GM21526 (cell line): ENCODE results near the gene KIAA2012.
"Not testable (repeated sequence)": the region's sequence is repeated elsewhere in the genome, so short reads cannot be mapped to it uniquely, and the experiment has no call there.

Experiments
- ATAC-seq: cut with Tn5 transposase; IDR thresholded peaks from one replicate; pipeline ENCODE4 v1.9.1; 2021; ENCODE audit warnings: moderate library complexity; ENCODE audit not compliant: unreplicated experiment, low FRiP score

KIAA2012 gene

DNA sequence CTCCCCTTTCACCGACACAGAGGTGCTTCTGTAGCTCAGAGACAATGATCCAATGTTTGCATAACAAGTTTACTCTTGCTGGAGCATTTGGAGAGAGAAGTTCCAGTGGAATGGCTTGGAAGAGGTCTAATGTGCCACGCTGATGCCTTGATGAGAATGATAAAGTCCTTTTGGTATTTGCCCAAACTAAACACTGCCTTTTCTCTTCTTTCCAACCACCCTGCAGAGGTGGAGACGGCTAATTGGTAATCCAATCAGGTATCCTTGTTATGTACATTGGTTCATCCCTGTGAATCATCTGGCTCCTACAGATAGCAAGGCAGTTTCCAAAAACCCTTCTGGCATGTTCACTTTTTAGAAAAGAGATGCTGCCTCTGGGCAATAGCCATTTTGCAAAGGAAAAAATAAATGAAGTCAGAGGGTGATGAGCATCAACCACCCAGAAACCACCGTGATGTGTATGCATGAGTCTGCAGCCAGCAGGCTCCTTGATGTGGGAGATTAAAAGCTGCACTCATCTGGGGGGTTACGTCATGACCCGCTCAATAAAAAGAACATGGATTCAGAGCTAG is 40.6 kb downstream of the KIAA2012 start:
- no peak for ATAC-seq

DNA sequence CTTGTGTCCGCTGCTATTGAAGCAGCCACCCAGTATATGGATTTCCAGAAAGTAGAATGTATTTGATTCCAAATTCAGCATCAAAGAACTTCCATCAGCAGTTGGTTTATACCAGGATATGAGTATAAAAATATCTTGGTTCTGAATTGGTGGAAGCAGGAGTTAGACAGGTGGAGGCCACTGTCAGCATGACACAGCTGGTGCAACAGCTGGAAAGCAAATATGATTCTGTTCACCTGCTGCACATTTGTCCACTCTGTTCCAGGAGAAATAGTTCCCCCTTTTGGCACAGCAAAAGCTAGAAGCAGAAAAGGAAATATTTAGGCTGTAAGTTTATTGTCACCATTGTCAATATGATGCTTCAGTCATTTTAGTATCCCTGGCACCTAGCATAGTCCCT is 41.2 kb downstream of the KIAA2012 start:
- no peak for ATAC-seq

DNA sequence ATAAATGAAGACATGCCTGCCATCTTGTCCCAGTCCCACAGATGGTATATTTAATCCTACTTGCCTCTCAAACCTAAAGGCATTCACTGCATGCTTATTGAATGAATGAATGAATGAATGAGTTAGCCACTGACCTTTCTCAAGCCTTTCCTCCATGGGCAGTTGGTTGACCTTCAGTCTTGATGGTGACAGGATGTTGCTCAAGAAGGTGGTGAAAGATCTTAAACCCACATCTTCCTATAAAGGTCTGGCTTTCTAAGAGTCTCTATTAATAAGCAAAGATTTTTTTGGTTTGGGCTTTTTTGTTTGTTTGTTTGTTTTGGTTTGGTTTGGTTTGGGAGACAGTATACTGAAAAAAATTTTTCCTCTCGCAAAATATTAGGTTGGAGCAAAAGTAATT is 41.7 kb downstream of the KIAA2012 start:
- no peak for ATAC-seq

DNA sequence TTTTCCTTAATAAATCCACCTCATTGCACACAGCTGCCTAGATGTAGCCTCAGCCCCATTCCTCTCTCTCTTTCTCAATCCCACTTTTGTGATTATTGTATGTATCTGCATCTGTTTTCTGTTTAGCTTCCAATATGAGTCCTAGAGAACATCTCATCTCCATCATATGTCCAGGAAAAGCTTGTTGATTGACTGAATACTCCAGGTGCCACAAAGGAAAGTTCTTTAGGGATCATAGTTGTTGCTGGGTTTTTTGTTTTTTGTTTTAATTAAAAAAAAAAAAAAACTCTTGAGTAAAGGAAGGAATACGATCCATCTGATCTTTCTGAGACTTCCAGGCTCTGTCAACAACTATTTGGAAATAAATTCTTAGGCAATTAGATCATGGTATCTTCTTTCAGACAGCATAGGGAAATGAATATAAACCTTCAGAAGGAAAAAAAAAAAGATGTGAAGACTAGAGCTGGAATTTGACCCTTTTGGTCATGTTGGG is 42.5 kb downstream of the KIAA2012 start:
- ATAC-seq = no peak

DNA sequence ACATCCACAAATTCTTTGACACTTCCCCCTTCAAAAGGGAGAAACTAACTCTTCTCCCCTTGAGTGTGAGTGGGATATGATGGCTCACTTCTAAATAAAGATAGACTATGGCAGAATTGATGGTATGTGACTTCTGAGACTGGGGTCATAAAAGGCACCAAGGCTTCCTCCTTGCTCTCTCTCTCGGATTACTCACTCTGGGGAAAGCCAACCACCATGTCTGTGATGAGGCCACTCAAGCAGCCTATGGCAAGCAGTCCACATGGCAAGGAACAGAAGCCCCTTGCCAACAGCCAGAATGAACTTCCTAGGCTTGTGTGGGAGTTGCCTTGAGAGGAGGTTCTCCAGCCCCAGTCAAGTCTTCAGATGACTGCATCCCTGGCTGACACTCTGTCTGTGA is 43.6 kb downstream of the KIAA2012 start:
- ATAC-seq = no peak

DNA sequence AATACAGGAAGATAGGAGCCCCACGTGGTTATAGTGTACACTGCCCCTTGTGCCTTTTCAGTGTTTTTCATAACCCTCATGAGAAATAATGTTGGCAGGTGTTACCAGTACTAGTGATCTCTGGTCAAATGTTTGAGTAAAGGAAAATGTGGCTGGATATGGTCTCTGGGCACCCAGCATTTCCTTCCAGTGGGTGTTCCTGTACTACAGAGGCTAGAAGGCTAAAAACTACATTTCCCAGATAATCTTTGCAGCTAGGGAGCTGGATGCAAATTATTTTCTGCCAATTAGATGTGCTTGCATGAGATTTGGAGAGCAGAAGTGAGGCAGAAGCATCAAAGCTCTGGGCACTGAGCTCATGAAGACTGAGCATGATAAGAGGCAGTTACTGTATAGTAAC is 45.1 kb downstream of the KIAA2012 start:
- ATAC-seq = no peak

DNA sequence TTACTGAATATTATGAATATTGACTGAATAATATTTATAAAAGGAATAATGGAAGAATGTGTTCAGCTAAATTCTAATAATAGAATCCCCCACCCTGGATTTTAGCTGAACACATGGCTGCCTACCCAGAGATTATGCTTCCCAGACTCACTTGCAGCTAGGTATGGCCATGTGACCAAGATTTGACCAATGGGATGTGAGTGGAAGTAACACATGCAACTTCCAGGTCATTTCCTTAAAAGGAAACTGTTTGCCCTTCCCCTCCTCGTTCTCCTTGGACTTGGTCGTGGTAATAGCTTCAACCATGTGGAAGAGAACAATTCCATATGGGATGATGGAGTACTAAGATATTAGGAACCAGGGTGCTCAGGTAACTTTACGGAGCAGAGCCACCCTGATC is 47.8 kb downstream of the KIAA2012 start:
- no peak for ATAC-seq

DNA sequence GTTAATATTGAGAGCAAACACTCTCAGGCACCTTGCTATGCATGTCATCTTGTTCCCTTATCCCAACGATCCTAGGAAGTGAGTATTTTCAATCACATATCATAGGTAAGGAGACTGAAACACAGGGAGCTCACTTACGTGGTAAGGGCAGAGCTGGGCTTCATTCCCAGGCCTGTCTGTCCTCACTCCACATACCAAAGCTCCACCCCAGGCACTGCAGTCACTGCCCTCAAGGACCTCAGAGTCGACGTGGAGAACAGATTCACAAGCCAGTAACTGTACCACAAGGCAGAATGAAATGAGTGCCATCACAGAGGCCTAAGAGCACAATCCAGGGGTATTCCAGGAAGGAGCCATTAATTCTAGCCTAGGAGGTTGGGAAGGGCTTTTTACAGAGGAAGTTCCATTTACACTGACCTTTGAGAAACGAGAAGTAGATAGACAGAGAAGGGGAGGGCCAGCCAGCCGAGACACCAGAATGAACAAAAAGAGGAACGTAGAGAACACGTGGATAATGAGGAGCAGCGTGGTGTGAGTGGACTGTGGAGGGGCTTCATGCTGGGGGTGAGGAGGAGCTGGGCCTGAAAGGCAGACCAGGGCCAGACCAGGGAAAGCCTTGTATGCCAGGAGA is 48.6 kb downstream of the KIAA2012 start:
- ATAC-seq = no peak

DNA sequence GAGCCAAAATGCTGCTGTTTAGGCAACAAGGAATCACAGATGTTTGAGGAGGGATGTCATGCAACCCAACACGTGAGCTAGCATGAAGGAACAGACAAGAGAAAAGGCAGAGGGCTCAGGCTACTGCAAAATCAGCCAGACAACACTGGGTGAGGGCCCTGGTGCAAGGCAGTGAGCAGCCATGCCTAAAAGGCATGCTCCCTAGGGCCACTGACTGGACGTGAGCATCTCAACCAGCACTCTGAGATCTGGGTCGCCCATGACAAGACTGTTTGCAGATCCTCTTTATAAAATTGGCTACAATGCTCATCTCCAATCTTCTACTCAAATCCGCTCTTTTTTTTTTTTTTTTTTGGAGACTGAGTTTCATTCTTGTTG is 49.1 kb downstream of the KIAA2012 start:
- ATAC-seq = no peak

DNA sequence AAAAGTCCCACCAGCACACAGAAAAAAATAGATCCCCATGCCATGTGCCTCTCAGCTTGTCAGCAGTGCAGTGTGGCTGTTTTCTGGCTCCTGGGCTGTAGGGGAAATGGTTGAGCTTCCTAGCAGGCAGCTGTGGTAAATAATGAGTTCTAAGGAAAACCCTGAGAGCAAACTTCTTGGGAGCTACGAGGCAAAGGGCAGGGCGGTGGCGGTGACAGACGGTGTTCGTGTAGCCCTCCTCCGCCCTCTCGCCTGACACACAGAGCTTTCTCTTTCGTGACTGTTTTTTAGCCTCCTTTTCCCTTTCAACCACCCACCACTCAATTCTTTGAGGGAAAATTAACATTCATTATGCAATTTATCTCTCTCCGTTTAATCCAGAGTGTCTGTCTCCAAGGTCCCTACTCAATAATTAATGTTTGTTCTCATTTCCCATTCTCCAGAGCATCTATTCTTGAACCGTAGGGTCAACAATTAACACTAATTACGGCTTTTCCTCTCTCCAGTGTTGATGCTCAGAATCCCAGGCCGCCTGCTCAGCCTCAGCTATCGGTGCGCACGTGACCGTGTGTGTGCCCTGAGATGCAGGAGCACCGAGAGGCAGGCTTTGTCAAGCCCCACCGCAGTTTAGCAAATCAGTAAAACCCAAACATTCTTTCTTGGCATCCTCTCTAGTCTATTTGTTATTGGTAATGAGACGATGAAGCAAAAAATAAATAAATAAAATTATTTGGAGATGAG is 50.1 kb downstream of the KIAA2012 start:
- ATAC-seq = no peak

DNA sequence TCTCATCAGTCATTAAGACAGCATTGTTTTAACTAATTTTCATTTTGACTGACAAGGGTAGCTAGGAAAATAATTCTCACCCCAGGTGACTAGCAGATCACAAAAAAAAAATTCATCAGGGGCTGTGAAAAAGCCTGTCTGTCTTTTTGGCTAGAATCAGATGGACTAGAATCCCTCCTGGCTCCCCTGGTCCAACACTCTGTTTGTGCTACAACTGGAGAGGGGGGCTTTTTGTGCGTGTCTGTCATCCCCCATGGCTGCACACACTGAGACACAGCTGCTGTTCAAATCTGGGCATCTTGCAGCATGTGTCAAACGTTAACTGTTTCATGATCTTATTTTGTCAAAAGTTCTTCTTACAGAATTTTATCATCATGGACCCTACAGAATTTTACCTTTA is 51.2 kb downstream of the KIAA2012 start:
- no peak for ATAC-seq

DNA sequence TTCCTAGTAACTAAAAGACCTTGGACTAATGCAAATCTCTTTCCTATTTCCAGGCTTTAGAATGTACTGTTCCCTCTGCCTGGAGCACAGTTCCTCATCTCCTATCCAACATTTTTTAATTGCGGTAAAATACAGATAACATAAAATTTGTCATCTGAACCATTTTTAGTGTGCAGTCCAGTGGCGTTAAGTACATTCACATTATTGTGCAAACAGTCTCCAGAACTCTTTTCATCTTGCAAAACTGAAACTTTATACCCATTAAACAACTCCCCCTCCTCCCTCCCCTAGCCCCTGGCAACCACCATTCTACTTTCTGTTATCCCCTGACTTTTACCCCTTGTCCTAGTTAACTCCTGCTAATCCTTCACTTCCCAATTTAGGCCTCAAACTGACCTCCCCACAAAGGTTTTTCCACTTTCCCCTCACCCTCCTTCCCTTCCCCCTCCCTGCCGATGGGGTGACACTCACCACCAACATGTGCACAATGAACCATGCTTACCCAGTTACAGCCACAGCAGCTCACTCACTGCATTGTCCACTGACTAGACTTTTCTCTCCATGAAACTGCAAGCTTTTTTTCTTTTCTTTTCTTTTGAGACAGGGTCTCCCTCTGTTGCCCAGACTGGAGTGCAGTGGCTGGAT is 54.8 kb downstream of the KIAA2012 start:
- no peak for ATAC-seq

DNA sequence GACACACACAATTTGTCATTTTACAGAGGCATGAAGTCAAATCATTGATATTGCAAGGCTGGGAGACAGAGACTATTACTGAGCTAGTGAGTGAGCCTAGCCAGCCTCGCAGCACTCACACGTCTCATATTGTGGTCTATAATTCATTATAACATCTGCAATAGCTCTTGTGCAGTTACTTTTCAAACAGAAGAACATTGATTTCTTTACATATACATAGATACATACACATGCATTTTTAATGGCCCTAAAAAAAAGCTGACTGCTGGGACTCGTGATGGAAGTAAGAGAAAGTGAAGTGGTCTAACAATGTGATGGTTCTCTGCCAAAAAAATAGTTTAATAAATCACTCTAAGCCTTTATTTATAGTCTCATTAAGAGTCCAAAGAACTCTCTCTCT is 56.8 kb downstream of the KIAA2012 start:
- ATAC-seq = no peak

DNA sequence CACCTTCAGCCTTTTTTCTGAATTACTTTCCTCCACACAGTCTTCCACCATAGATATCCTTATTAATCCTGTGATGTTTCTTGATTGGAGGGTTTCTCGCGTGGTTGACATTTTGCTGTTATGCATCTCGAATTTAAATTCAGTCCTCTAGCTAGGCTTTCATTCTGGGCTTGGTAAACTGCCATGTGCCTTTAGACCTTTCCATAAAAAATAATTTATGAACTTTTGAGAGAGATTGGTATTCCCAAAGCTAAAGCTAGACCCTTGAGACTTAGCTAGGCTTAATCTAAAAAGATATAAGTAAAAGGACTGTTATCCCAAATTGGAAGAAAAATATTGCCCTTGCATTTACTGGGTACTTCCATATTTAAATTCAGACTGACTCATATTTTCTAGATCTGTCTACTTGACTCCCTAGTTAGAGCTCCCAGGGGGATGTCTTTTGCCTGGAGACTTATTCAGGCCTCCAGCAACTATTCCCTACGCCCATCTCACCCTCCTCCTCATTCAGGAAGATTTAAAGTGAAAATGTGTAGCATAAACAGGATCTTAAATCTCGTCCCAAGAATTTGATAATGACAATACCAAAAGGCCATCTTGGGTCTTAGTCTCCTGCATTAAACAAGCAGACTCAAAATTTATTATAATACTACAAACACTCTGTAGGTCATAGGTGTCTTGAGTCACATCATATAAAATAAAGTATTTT is 60.3 kb downstream of the KIAA2012 start:
- ATAC-seq = no peak

DNA sequence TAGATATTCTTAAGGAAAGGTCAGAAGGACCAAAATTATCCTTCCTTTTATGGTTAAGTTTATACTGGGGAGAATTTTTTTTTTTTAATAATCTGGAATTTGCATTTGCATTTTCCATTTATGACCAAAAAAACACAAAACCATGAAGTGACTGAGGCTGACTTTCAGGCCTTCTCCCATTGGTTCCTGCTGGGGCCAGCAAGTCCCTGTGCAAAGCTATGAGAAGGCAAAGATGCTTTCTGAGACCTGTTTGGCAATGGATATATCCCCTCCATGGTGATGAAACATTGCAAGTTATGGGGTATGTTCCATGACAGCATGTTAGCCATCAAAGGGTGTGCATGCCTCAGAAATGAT is 60.8 kb downstream of the KIAA2012 start:
- ATAC-seq = no peak

DNA sequence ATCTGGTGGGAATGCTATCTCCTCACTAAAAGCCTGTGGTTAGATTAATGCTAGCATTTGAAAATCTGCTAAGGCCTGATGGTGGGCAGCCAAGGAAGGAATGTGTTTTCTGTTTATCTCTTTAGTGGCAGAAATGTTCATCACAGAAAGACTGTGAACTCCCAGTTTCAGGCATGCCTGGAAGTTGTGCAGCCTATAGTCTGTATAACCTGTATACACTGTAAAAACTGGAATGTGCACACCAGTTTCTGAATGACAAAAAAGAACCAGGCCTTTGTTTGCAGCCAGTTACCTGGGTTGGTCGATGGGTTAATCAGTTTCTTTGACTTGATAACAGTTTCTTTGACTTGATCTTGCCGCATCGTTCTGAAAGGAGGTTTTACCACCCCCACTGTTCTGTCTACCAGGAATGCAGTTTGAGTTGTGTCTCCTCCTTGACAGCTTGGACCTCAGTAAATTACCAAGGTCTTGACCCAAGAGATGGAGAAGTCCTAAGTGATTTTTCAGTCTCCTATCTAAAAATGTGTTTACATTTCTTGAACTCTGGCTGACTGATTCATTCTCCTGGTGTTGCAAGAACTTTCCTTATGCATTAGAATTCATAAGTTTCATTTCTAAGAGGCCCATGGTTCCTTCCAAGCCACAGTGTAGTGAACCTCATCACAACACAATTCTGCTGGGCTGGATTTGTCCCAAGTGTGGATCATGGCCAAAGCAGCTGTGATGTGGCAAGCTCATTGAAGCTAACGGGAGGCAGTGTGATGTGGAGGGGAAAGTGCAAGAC is 62.2 kb downstream of the KIAA2012 start:
- no peak for ATAC-seq

DNA sequence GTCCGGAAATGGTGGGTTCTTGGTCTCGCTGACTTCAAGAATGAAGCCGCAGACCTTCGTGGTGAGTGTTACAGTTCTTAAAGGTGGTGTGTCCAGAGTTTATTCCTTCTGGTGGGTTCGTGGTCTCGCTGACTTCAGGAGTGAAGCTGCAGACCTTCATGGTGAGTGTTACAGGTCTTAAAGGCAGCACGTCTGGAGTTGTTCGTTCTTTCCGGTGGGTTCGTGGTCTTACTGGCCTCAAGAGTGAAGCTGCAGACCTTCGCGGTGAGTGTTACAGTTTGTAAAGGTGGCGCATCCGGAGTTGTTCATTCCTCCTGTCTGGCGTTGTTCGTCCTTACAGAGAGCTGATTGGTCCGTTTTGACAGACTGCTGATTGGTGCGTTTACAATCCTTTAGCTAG is 63.0 kb downstream of the KIAA2012 start:
- not testable (repeated sequence) for ATAC-seq

DNA sequence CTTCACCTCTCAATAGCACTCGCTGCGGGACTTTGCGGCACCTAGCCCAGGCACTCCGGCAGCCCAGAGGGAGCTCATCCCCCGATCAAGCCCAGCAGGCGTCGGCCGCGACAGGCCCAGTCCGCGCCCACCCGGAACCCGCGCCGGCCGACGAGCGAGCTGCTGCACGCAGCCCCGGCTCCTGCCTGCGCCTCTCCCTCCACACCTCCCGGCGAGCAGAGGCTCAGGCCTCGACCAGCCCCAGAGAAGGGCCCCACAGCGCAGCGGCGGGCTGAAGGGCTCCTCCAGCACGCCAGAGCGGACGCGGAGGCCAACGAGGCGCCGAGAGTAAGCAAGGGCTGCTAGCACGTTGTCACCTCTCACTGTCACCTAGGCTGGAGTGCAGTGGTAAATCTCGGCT is 63.5 kb downstream of the KIAA2012 start:
- ATAC-seq = no peak

DNA sequence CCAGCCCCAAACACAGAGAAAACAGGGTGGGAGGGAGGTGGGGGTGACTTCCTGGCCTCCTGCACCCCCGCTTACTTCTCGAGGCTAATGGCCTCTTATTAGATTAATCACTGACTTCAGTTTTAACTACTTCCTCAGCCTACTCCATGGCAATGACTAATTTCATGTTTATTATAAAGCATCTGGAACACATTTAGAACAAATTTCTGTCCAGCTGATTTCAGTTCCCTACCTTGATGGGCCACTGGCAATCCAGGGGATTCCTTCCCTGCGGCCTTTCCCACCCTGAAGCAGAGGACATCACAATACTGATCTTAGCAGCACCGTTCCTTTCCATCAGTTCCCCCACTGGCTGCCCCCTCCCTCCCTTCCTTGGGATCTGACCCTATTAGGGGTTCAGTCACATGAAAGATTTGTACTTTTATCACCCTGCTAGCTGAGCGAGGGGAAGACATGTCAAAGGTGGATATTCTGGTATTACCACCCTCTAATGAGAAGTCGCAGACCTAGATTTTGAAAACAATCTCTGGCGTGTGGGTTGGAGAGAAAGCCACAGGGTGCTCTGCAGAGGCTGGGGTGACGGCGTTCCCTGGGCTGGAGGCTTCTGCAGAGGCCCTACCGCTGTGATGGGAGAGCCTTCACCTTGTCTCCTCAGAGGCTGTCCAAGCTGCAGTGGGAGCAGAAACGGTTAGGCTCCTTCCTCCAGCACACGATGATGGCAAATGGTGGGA is 67.6 kb downstream of the KIAA2012 start:
- no peak for ATAC-seq
